ENCODE results near the gene LRRC8C.
A peak's percentile ranks its signal among the peaks of the same experiment; 100 is the strongest.
"Not testable (repeated sequence)": the region's sequence is repeated elsewhere in the genome, so short reads cannot be mapped to it uniquely, and the experiment has no call there.

The LRRC8C gene

GRCh38 chr1:89632657-89633247 is at the start of gene LRRC8C:
Gene LRRC8C (plus strand): TSS chr1:89633120. CDS start chr1:89686474, 53,354 bp downstream.
- DNase-seq, result peak in 50 of 51 donors; percentile 43 to 96 (median 79)

- no peak for DNase-seq
Measured at GRCh38 chr1:89584211-89584610, 48.7 kb upstream of the LRRC8C start.

- DNase-seq, result no peak
Measured at GRCh38 chr1:89584781-89585180, 48.1 kb upstream of the LRRC8C start.

- peak in 1 of 51 donors; percentile 19 for DNase-seq
Measured at GRCh38 chr1:89587729-89588161, 45.2 kb upstream of the LRRC8C start.

- no peak for DNase-seq
Measured at GRCh38 chr1:89588480-89588879, 44.4 kb upstream of the LRRC8C start.

GRCh38 chr1:89589515-89589914 is 43.4 kb upstream of the LRRC8C start:
- no peak for DNase-seq

GRCh38 chr1:89590341-89591080 is 42.4 kb upstream of the LRRC8C start:
- DNase-seq, result no peak

- not testable (repeated sequence) for DNase-seq
Measured at GRCh38 chr1:89592861-89593302, 40.0 kb upstream of the LRRC8C start.

GRCh38 chr1:89594096-89594740 is 38.7 kb upstream of the LRRC8C start:
- DNase-seq, result no peak

GRCh38 chr1:89596698-89597097 is 36.2 kb upstream of the LRRC8C start:
- no peak for DNase-seq

- DNase-seq, result peak in 3 of 51 donors; percentile 10 to 63 (median 41)
Measured at GRCh38 chr1:89598450-89599331, 34.2 kb upstream of the LRRC8C start.

GRCh38 chr1:89599332-89599630 is 33.6 kb upstream of the LRRC8C start:
- no peak for DNase-seq

GRCh38 chr1:89600451-89601224 is 32.3 kb upstream of the LRRC8C start:
- DNase-seq, result peak in 1 of 51 donors; percentile 18

GRCh38 chr1:89602871-89603404 is 30.0 kb upstream of the LRRC8C start:
- DNase-seq, result peak in 1 of 51 donors; percentile 39

- peak in 1 of 51 donors; percentile 65 for DNase-seq
Measured at GRCh38 chr1:89603651-89604413, 29.1 kb upstream of the LRRC8C start.

GRCh38 chr1:89604414-89604735 is 28.5 kb upstream of the LRRC8C start:
- DNase-seq, result no peak

GRCh38 chr1:89605692-89606091 is 27.2 kb upstream of the LRRC8C start:
- no peak for DNase-seq

GRCh38 chr1:89606227-89606980 is 26.5 kb upstream of the LRRC8C start:
- no peak for DNase-seq

- no peak for DNase-seq
Measured at GRCh38 chr1:89607156-89607555, 25.8 kb upstream of the LRRC8C start.

Data from hypothalamus (tissue), 51 donors.